ENCODE measurements around the gene IFITM5.

DNA sequence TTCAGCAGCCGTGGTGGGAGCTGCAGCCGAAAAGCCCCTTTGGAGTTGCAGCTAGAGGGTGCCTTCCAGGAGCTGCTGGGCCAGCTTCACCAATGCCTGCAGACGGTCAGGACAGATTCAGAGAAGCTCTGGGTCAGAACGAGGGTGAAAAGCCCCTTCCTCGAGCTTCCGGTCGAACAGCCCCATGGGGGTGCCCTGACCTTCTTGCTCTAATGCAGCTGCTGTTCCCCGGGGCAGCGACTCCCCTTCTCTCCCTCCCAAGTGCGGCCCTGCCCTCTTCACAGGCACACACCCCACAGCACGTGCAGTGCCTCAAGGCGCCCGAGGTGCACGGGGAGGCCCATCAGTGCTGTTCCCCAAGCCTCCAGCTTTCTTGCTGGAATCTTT lies 31.0 kb upstream of the IFITM5 start:
- TF ChIP-seq EZH2 (IDR thresholded peaks at IDR 0.05; ENCODE audit: insufficient read depth, poor library complexity, severe bottlenecking) (no peak), EZH2phosphoT487 (IDR thresholded peaks at IDR 0.05; ENCODE audit: insufficient read depth, low read depth) (no peak)

Data from GM23248 (cell line).